Measurements from ENCODE around the gene PAX6.

The PAX6 gene

DNA sequence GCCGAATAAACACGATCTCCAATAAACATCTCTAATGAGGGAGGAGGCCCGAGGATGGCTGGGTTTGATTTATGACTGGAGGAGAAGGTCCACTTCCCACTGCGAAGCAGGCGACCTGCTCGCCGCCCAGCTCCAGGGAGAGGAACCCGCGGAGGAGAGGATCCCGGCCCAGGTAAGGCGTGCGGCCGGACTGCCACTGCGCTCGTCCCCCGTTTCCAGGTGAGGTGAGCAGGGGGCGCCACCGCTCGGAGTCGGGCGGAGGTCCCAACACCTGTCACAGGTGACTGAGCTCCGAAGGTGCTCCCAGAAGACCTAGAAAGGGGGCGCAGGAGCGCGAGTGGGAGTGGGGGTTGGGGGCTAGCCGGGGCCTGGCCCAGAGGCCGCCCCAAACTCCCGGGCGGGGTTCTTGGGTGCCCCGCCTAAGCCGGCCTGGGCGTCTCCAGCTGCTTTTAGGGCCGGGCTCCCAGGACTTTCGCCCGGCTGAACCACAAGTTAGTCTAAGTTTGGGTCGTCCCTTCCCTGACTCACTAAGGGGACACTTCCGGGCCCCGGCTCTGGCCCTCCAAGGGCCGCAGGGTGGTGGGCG lies 5.4 kb upstream of the PAX6 start:
- H3K4me1 Mint-ChIP-seq: peaks cover 30% of the 10 kb centered on the region
- H3K4me3 Mint-ChIP-seq: peak overlapping the region; percentile 26
- no peak for ATAC-seq
- peaks cover 12% of the 10 kb centered on the region for H3K36me3 Mint-ChIP-seq
- H3K27me3 Mint-ChIP-seq: peaks cover 89% of the 10 kb centered on the region
- no peak overlapping the region for H3K27ac Mint-ChIP-seq
- peaks cover 3% of the 10 kb centered on the region for H3K9me3 Mint-ChIP-seq

DNA sequence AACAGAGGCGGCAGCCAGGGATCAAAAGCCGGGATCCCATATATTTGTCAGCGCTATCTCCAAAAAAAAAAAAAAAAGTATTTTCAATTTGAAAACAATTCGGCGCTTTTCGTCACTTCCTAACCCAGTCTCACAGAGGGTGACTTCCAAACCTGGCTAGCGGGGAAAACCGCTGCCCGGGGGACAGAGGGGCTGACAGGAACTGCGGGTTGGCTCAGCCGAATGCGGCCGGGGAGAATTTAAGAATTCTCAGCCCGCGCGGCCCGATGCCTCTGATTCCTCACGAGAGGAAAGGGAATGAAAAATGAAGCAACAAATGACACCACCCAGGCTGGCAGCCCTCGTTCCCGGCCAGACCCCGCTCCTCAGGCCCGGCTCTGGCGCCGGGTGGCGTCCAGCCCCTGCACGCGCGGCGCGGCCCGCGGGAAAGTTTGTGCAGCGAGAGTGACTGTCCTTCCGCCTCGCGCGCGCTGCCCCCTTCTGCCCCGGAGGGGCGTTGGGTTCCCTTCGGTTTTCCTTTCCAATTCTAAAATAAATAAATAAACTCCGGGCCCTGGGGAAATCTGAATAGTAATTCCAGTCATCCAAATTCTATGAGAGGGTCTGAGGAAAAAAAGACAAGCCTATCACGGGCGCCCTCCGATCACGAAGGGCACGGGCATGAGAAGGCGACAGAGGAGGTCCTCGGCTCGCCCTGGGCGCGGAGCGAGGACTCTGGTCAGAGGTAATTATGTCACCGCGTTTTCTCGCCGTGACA lies 4.8 kb upstream of the PAX6 start:
- no peak overlapping the region for H3K27ac Mint-ChIP-seq
- H3K27me3 Mint-ChIP-seq: peaks cover 89% of the 10 kb centered on the region
- peaks cover 36% of the 10 kb centered on the region for H3K4me1 Mint-ChIP-seq

DNA sequence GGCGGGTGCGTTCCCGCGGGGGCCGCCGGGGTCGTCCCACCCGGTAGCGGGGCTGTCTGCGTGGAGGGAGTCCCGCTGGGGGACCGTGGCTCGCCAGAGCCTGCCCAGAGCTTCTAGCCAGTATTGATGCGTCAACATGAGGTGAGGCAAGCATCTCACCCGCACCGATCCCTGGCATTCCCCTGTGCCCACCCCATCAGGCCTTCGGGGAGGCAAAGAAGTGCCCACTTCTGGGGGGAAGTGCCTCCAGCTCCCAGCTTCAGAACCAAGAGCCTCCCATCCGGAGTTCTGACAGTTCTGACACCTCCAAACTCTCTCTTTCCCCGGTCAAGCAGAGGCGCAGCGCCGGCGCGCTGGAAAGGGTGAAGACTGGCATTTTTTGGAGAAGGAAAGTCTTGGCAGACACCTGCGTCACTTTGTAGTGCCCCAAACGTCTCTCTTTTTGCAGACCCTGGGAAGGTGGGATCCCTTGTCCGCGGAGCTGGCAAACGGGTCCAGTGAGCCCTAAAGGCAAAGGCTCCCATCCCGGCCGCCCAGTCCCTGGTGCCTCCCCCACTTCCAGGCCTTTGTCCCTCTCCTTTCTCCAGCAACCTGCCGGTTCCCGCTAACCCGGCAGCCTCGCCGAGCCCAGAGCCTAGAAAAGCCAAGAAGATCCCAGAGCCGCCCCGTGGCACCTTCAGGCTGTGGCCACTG lies 3.2 kb upstream of the PAX6 start:
- Mint-ChIP-seq H3K27ac (no peak overlapping the region), H3K36me3 (peaks cover 12% of the 10 kb centered on the region), H3K27me3 (peaks cover 88% of the 10 kb centered on the region), H3K4me1 (peaks cover 47% of the 10 kb centered on the region), H3K4me3 (peak overlapping the region; percentile 23), H3K9me3 (peaks cover 5% of the 10 kb centered on the region)
- no peak for ATAC-seq

More for the DNA sequence above, 4.8 kb upstream of the PAX6 start:
- Mint-ChIP-seq H3K9me3 (peaks cover 3% of the 10 kb centered on the region), H3K36me3 (peaks cover 12% of the 10 kb centered on the region), H3K4me3 (peak overlapping the region; percentile 26)
- no peak for ATAC-seq

DNA sequence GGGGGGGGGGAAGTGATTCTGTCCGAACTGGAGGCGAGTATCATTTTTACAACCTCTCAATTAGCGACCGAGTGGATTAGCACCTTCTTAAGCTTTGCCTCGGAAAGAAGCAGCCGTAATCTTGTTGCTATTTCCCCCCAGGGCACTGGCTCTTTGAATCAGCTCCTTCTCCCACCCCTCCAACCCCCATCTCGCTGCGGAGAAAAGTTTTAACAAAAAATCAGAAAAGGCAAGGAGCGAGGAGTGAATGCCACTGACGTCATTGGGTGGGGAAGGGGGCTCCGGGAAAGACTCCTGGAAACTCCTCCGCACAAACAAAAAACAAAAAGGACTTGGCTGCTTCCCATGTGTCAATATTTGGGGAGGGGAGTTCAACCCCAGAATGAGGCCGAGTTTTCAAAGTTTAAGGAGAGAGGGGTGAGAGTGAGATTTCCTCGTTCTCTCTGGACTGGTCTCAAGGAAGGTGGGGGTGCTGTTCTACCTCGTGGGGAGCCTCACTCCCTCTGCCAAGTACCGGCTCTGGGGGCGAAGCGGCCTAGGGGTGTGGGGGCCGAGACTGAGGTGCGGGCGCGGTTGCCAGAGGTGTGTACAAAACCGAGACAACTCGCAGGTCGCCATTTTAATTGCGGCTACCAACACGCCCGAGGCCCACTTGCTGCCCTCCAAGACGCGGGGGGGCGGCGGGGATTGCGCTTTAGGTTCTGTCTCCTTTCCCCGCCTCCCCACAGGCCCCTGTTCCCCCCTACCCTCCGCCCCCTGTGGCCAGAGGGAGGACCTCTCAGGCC lies 2.5 kb upstream of the PAX6 start:
- Mint-ChIP-seq H3K36me3 (peaks cover 12% of the 10 kb centered on the region), H3K27me3 (peaks cover 88% of the 10 kb centered on the region), H3K27ac (no peak overlapping the region), H3K9me3 (peaks cover 5% of the 10 kb centered on the region), H3K4me1 (peaks cover 53% of the 10 kb centered on the region), H3K4me3 (peak overlapping the region; percentile 23)
- ATAC-seq: no peak

DNA sequence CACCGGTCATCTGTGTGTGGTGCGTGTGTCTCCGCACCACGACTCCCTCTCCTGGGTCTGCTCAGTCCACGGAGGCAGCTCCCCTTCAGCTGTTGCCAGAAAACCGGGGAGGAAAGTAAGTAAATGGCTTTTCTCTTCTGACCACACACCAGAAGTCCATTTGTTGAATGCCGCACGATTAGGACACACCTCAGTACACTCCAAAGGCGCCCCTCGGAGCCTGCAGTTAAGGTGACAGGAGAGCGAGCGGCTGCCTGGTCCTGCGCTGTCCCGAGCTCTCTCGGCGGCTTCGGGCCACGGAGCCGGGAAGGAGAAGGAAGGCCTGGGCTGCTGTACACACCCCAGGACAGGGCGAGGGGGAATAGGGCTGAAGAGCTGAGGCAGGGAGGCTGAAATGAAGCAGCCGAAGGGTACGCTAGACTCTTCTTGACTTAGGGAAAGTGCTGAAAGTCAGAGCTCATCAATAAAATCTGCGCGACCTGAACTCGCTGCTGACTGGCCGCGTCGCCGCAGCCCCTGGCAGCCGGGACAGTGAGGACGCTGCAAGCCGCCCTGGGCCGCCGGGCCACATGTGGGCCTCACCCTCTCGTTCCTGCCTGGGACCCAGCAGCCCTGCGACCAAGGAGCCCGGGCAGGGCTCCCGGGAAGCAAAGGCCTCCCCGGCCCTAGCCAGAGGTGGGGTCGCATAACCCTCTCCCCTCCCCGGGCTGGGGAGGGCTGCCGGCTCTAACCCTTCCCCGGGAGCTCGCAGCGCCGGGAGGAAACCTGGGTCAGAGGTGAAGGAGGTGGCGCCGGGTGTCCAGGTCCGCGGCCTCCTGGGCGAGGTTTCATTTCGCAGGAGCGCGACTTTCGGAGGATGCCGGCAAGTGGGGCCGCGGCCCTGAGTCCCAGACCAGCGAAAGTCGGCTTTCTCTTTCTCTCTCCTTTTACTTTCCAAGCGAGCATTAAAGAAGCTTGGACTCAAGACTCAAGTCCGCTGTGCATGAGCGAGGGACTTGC lies 1.6 kb upstream of the PAX6 start:
- Mint-ChIP-seq H3K4me3 (peak overlapping the region; percentile 70), H3K4me1 (peaks cover 53% of the 10 kb centered on the region), H3K27ac (no peak overlapping the region), H3K27me3 (peaks cover 88% of the 10 kb centered on the region), H3K9me3 (peaks cover 5% of the 10 kb centered on the region), H3K36me3 (peaks cover 12% of the 10 kb centered on the region)
- ATAC-seq: no peak

DNA sequence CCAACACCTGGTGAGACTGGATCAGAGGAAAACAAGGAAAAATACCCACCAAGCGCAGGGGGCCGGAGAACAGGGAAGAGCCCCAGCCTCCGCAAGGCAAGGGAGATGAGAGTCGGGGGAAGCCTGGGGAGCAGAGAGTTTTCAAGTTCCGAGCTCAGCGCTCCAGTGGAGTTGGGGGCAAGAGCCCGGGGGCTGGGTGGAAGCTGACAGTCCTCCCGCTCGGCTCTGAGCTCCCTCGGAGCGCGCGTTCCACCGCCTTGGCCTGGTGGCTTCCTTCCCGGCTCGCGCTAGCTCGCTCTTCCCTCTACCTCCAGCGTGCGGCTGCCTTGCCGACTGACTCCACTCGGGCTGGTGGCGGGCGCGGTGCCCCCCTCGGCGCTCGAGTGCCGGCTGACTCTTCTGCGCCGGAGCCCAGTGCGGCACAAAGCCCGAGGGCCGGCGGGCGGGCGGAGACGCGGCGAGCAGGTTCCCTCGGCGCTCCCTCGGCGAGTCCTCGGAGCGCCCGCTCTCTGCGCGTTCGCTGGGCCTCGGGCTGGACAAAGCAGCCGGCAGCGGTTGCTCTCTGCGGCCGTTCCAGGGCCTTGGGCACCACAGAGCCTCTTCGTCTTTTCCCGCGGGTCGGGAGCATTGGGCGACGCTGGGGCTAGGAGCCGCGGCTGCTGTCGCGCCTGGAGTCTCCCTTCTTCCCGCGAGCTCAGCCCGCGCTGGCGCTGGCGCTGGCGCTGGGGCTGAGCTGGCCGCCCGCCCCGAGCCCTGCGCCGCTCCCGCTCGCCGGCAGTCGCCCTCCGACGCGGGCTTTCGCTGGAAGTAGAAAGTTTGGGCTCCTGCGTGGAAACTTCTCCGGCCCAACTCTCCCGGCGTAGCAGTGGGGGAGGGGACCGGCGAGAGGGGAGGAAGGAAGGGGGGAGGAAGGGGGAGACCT lies 1.0 kb downstream of the PAX6 start:
- Mint-ChIP-seq H3K36me3 (peaks cover 12% of the 10 kb centered on the region), H3K27ac (no peak overlapping the region), H3K9me3 (peaks cover 5% of the 10 kb centered on the region), H3K27me3 (peaks cover 87% of the 10 kb centered on the region), H3K4me3 (peak overlapping the region; percentile 72), H3K4me1 (peaks cover 46% of the 10 kb centered on the region)
- no peak for ATAC-seq

DNA sequence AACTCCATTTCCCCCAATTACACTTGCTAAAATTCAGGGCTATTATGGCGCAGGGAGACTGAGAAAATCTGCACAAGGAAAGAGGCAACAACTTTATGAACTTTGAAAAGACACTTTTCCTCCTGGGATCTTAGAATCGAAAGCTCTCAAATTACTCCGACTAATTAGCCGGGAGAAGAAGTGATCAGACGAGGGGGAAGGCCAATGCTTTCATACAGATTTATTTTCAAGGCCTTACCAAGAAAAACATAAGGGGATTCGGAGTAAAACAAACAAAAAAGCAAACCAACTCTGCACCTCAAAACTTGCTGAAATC lies 1.6 kb downstream of the PAX6 start:
- Mint-ChIP-seq H3K4me1 (peaks cover 45% of the 10 kb centered on the region), H3K4me3 (peak overlapping the region; percentile 24), H3K9me3 (peaks cover 5% of the 10 kb centered on the region), H3K27me3 (peaks cover 87% of the 10 kb centered on the region), H3K27ac (no peak overlapping the region), H3K36me3 (peaks cover 7% of the 10 kb centered on the region)
- ATAC-seq: no peak

DNA sequence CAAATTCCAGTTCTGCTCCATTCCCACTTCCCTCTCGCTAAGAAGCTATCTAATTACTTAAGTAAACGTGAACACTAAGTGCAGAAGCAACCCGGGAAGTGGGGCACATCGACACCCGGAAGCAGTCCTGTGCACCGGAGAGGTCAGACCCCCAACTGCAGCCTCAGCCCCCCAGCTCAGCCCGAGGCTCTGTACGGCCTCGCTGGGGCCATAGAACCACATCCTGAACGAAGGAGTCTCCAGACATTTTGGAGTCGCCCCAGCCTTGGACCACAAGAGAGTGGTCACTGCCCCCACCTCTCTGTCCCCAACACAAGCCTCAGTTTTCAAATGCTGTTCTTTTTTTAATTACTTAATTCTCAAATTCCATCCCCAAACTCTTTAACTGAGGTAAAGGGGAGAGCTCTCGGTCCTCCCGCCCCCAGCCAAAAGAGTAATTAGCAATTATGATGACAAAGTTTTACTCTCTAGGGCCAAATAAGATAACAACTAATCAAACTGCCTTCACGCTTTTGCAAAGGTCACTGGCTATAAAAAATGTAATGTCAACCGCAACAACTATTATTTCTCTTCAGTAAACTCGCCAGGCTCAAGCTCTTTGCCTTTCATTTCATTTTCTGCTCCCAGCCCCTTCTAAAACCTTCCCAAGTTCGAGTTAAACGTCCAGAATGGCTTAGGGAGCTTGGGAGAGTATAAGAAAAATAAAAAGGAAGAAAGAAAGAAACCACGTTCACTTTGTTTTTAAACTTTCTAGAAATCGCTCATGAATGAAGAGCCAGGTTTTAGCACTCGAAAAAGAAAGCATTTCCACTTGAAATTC lies 2.2 kb downstream of the PAX6 start:
- peaks cover 47% of the 10 kb centered on the region for H3K4me1 Mint-ChIP-seq
- peak overlapping the region; percentile 24 for H3K4me3 Mint-ChIP-seq
- H3K27me3 Mint-ChIP-seq: peaks cover 87% of the 10 kb centered on the region
- H3K27ac Mint-ChIP-seq: no peak overlapping the region
- no peak for ATAC-seq
- H3K9me3 Mint-ChIP-seq: peaks cover 5% of the 10 kb centered on the region
- H3K36me3 Mint-ChIP-seq: peaks cover 7% of the 10 kb centered on the region

DNA sequence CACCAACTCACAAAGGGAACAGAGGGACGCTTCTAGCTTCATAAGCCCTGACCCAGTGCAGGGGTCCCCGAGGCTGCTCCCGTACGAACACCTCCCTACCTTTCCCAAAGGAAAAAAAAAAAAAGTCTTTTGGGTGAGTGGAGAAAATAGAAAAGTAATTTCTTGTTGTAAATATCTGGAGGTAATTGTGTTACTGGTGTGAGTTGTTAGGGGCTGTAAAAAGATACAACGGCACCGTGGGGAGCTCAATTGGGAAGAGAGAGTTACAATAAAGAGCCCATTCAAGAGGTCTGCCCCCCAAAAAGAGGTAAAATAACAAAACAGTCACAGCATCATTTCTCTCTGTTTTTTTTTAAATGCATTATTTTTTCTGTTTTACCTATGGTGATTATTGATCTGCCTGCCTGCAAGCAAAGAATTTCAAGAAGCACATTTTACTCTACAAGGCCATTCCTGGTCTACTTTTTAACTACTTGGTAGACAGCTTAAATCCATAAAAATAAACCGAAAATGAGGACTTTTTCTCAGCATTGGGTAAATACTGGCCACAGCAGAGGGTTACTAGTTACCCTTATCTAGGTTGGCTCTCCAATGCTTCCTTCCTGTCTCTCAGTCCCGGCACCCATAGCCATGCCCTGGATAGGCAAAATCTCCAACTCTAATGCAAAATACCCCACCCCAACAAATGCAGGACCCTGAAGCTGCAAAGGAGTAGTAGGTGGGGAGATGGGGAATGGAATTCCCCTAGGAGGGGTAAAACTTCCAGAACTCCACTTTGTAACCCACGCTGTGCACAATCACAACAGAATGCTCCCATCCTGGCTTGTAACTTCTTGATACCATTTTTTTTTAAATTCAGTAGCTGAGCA lies 3.1 kb downstream of the PAX6 start:
- Mint-ChIP-seq H3K27me3 (peaks cover 96% of the 10 kb centered on the region), H3K9me3 (peaks cover 5% of the 10 kb centered on the region), H3K36me3 (peaks cover 7% of the 10 kb centered on the region), H3K27ac (no peak overlapping the region), H3K4me1 (peaks cover 47% of the 10 kb centered on the region), H3K4me3 (no peak overlapping the region)
- ATAC-seq: no peak

DNA sequence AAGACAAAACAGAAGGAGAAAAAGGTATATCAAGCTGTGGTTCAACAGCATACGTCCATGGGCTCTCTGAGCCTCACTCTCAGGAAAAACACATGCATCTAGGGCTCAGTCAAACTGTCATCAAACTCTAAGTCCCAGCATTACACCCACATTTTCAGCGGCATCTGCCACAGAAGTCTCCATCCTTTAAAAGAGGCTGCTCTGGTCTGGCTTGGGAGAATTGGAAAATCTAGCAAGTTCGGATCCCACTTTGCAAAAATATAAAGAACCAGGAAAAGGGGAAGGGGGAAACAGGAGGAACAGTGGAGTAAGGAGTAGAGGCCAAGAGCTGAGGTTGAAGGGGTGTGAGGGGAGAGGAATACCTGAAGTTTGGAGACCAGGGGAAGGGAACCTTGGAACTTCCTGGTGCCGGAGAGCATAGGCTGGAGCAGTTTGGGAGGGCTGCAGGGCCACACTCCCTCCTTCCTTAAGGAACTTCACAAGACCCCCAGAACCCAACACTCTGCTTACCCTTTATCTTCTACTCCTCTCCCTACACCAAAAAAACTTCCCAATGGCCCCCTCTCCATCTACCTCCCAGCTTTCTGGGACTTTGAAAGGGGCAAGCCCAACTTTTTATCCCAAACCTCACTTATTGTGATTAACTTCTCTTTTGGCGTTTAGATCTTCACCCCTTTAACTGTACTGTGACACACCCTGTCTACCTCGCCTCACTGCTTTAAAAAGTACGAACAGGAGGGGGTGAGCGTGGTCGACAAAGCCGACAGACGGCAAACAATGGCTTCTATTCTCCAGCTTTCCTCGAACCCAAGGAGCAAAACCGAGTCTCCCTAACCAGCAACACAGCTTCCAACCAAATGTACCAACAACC lies 4.0 kb downstream of the PAX6 start:
- Mint-ChIP-seq H3K27me3 (peaks cover 97% of the 10 kb centered on the region), H3K4me3 (no peak overlapping the region), H3K4me1 (peaks cover 44% of the 10 kb centered on the region), H3K36me3 (peaks cover 6% of the 10 kb centered on the region), H3K9me3 (peaks cover 9% of the 10 kb centered on the region), H3K27ac (no peak overlapping the region)
- no peak for ATAC-seq

DNA sequence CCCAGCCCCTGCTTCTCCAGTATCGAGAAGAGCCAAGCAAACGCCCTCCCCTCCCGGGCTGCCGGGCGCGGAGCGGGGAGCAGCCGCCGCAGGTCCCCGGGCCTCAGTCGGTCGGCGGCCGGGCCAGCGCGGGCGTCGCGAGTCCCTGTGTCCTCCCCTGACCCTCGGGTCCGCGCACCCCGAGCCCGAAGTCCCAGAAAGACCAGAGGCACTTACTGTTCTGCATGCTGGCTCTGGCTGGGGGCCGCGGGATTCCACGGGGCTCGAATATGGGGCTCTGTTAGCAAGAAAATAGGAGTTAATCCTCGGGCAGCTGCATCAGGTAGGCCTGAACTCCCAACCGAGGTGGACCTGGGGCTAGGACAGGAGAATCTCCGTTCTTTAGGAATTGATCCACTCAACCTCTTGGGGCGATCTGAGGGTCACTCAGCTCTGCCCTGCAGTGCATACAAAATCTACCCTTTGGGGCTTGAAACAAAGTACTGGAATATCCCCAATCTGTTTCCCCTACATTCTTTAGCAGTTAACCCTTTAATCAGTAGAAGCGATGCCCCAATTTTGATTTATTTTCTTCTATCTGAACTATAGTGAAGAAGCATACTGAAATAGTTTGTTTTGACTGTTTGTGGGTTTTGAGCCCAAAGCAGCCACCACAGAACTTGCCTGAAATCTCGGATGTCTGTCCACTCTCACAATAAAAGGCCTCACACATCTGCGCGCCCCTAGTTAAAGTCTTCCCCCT lies 4.8 kb downstream of the PAX6 start:
- Mint-ChIP-seq H3K9me3 (peaks cover 6% of the 10 kb centered on the region), H3K4me1 (peaks cover 37% of the 10 kb centered on the region), H3K36me3 (no peaks in the 10 kb centered on the region), H3K27me3 (peaks cover 92% of the 10 kb centered on the region), H3K4me3 (no peak overlapping the region), H3K27ac (no peak overlapping the region)
- ATAC-seq: no peak

Measured in stimulated activated memory B cell treated with anti-CD40 and anti-IgM and Interleukin-4, amounts not matched to agents 10 μg/mL and 1 μg/mL and 100 μg/mL, for 72 hours (primary cell).